Mammary epithelial cell (primary cell): ENCODE measurements around the gene CNKSR3.

ENCODE experiments used
- CTCF ChIP-seq, 2 donors: IDR thresholded peaks in 1 of 2; conservative IDR thresholded peaks in 1 of 2; 2 replicates each; pipeline ENCODE4 v1.5.1; 2011 to 2012; ENCODE audit warnings: inconsistent platforms in 2 of 2, low read length in 2 of 2, mild to moderate bottlenecking in 2 of 2, control low read depth in 1 of 2, low read depth in 1 of 2; ENCODE audit not compliant: insufficient read depth in 1 of 2; ENCODE audit errors: extremely low read depth in 1 of 2
- EZH2 ChIP-seq: IDR thresholded peaks from 2 replicates; pipeline ENCODE4 v1.6.1; 2012; ENCODE audit warnings: low read length, inconsistent platforms, borderline replicate concordance

GRCh38 chr6:154386848-154387717 is 123.4 kb downstream of the CNKSR3 start:
- TF ChIP-seq CTCF (conservative IDR thresholded peaks at IDR 0.05 in 1 of 2, IDR thresholded peaks at IDR 0.05 in 1 of 2; ENCODE audit: extremely low read depth in 1 of 2, insufficient read depth in 1 of 2, low read depth in 1 of 2, low read length in 2 of 2), result no peak
- TF ChIP-seq EZH2, result no peak
